DND-41 (cell line): ENCODE results near the gene DYNLT2.

Source experiments
- ATAC-seq: fragments of 200-7000 bp; cut with Tn5 transposase; 3 replicates; pipeline ENCODE4 v1.9.1; 2021; ENCODE audit warnings: low read depth; ENCODE audit not compliant: insufficient read depth
- DNase-seq: peaks from one replicate; pipeline ENCODE4 v3.0.0-alpha.2; 2020
- H2AFZ ChIP-seq: 2 replicates; pipeline ENCODE4 v1.6.0; 2012; ENCODE audit warnings: low read depth, low read length
- H3K27ac ChIP-seq: 2 replicates; pipeline ENCODE4 v1.5.1; 2012; ENCODE audit warnings: low read length, inconsistent platforms
- H3K27me3 ChIP-seq: fragments of 200-600 bp; sonication (generic); 2 replicates; pipeline ENCODE4 v1.6.0; 2012; ENCODE audit warnings: low read length, mild to moderate bottlenecking, inconsistent platforms; ENCODE audit not compliant: insufficient read depth, poor library complexity
- H3K36me3 ChIP-seq: 2 replicates; pipeline ENCODE4 v1.5.1; 2012; ENCODE audit warnings: low read length, inconsistent platforms; ENCODE audit not compliant: insufficient read depth
- H3K4me1 ChIP-seq: 2 replicates; pipeline ENCODE4 v1.5.1; 2012; ENCODE audit warnings: mild to moderate bottlenecking, low read length; ENCODE audit not compliant: insufficient read depth
- H3K4me2 ChIP-seq: 2 replicates; pipeline ENCODE4 v1.6.0; 2012; ENCODE audit warnings: mild to moderate bottlenecking, moderate library complexity, low read length, inconsistent platforms; ENCODE audit not compliant: insufficient read depth
- H3K4me3 ChIP-seq, 2 experiments: fragments of 200-600 bp in 1 of 2; shearing (Covaris generic) in 1 of 2; 2 replicates each; pipeline ENCODE4 v1.5.1; 2012 to 2016; ENCODE audit warnings: inconsistent platforms in 2 of 2, low read length in 2 of 2, mild to moderate bottlenecking in 2 of 2, low read depth in 1 of 2, moderate library complexity in 1 of 2
- H3K79me2 ChIP-seq: 2 replicates; pipeline ENCODE4 v1.6.0; 2012; ENCODE audit warnings: low read length, inconsistent platforms; ENCODE audit not compliant: insufficient read depth
- H3K9ac ChIP-seq: 2 replicates; pipeline ENCODE4 v1.6.0; 2012; ENCODE audit warnings: low read depth, mild to moderate bottlenecking, inconsistent platforms, low read length, moderate library complexity
- H3K9me3 ChIP-seq: 2 replicates; pipeline ENCODE4 v1.5.1; 2012; ENCODE audit warnings: low read length, moderate library complexity, mild to moderate bottlenecking, inconsistent platforms; ENCODE audit not compliant: insufficient read depth, severe bottlenecking
- H4K20me1 ChIP-seq: 2 replicates; pipeline ENCODE4 v1.6.0; 2012; ENCODE audit warnings: low read length; ENCODE audit not compliant: insufficient read depth
- CTCF ChIP-seq: IDR thresholded peaks from 2 replicates; pipeline ENCODE4 v1.5.1; 2012; ENCODE audit warnings: borderline replicate concordance, low read length, moderate library complexity, mild to moderate bottlenecking; ENCODE audit not compliant: poor library complexity, severe bottlenecking; ENCODE audit errors: extremely low read depth
- EZH2 ChIP-seq: IDR thresholded peaks from 3 replicates; pipeline ENCODE4 v1.6.1; 2012; ENCODE audit warnings: borderline replicate concordance, low read depth, mild to moderate bottlenecking, moderate library complexity, low read length, inconsistent platforms; ENCODE audit not compliant: severe bottlenecking

The DYNLT2 gene

GRCh38 chr6:169719117-169719516 lies 32.3 kb downstream of the DYNLT2 start:
- no peak overlapping the region for H2AFZ ChIP-seq
- no peak for ATAC-seq
- peak overlapping the region; percentile 5; the same call in 1 of the 2 replicates for H3K4me2 ChIP-seq
- no peaks in the 10 kb centered on the region for H3K9me3 ChIP-seq
- H3K36me3 ChIP-seq = peaks cover 51% of the 10 kb centered on the region
- no peak overlapping the region for H3K9ac ChIP-seq
- peaks cover 24% of the 10 kb centered on the region for H4K20me1 ChIP-seq
- H3K79me2 ChIP-seq = peaks cover 70% of the 10 kb centered on the region
- no peak overlapping the region for H3K4me3 ChIP-seq
- TF ChIP-seq EZH2 (no peak), CTCF (no peak)
- H3K27ac ChIP-seq = no peak overlapping the region
- DNase-seq = no peak
- peaks cover 30% of the 10 kb centered on the region for H3K4me1 ChIP-seq
- H3K27me3 ChIP-seq = no peaks in the 10 kb centered on the region

- ATAC-seq (no peak), DNase-seq (no peak)
- TF ChIP-seq CTCF (no peak), EZH2 (no peak)
- Histone ChIP-seq H3K27me3 (no peaks in the 10 kb centered on the region), H4K20me1 (peaks cover 6% of the 10 kb centered on the region; the same call in 1 of the 2 replicates), H3K36me3 (peaks cover 90% of the 10 kb centered on the region), H3K4me2 (no peak overlapping the region), H3K9ac (no peak overlapping the region), H3K4me3 (no peak overlapping the region), H3K79me2 (peaks cover 30% of the 10 kb centered on the region), H3K9me3 (no peaks in the 10 kb centered on the region), H3K4me1 (peaks cover 3% of the 10 kb centered on the region; the same call in 1 of the 2 replicates), H2AFZ (no peak overlapping the region), H3K27ac (no peak overlapping the region)
These were observed 36.8 kb downstream of the DYNLT2 start for GRCh38 chr6:169714595-169714994.

- no peak overlapping the region for H2AFZ ChIP-seq
- H3K4me3 ChIP-seq = no peak overlapping the region
- no peak for ATAC-seq
- H3K4me1 ChIP-seq = peaks cover 3% of the 10 kb centered on the region; the same call in 1 of the 2 replicates
- DNase-seq = no peak
- H3K27me3 ChIP-seq = no peaks in the 10 kb centered on the region
- peaks cover 92% of the 10 kb centered on the region for H3K36me3 ChIP-seq
- peaks cover 3% of the 10 kb centered on the region; the same call in 1 of the 2 replicates for H4K20me1 ChIP-seq
- no peak overlapping the region for H3K4me2 ChIP-seq
- no peaks in the 10 kb centered on the region for H3K9me3 ChIP-seq
- no peak overlapping the region for H3K27ac ChIP-seq
- no peak for TF ChIP-seq CTCF
- no peak for TF ChIP-seq EZH2
- H3K9ac ChIP-seq = no peak overlapping the region
- peaks cover 30% of the 10 kb centered on the region for H3K79me2 ChIP-seq
These were observed 37.2 kb downstream of the DYNLT2 start for GRCh38 chr6:169714178-169714577.

GRCh38 chr6:169710009-169710408 lies 41.4 kb downstream of the DYNLT2 start:
- peaks cover 11% of the 10 kb centered on the region for H3K4me1 ChIP-seq
- H3K4me2 ChIP-seq = no peak overlapping the region
- H3K79me2 ChIP-seq = peaks cover 29% of the 10 kb centered on the region
- peaks cover 88% of the 10 kb centered on the region for H3K36me3 ChIP-seq
- H2AFZ ChIP-seq = no peak overlapping the region
- no peaks in the 10 kb centered on the region for H3K27me3 ChIP-seq
- DNase-seq (no peak), ATAC-seq (no peak)
- H3K9me3 ChIP-seq = no peaks in the 10 kb centered on the region
- no peak overlapping the region for H3K27ac ChIP-seq
- TF ChIP-seq EZH2 = no peak
- TF ChIP-seq CTCF = no peak
- H4K20me1 ChIP-seq = peaks cover 8% of the 10 kb centered on the region; the same call in 1 of the 2 replicates
- no peak overlapping the region for H3K9ac ChIP-seq
- no peak overlapping the region for H3K4me3 ChIP-seq
